Heart left ventricle (tissue), 13 donors: Measurements from ENCODE around the gene GZF1.

Experiments used
- POLR2A ChIP-seq, 2 donors: fragments of 450-650 bp; IDR thresholded peaks; one replicate each; pipeline ENCODE4 v1.6.1; 2017; ENCODE audit warnings: antibody characterized with exemption in 2 of 2, mild to moderate bottlenecking in 2 of 2, moderate library complexity in 2 of 2
- TF ChIP-seq, protein P1 (sequence below), 12 donors: fragments of 200-600 bp; sonication (generic) in 4 of 12; IDR thresholded peaks; one replicate each; pipeline versions ENCODE4 v1.5.0 to v1.8.0; 2018 to 2022; ENCODE audit warnings: antibody characterized with exemption in 12 of 12, mild to moderate bottlenecking in 5 of 12
- donor health status: ischemic (EF 13 %, LVEDD 7.1; RV severe dilation, severe dysfunction).
- donor health status: DM: no; HTN: yes; CAD: no.
- donor health status: DM: no; HTN: no; CAD: no.
- donor health status: ischemic (EF 25% LVEDD 6.9; RV normal size, moderate dysfunction).
- donor health status: ischemic (EF 25% LVEDD 5.7; RV mildly dilated, moderate dysfunction).
- donor health status: ischemic (EF 35%, LVEDD 5.7; RV mildly dilated, moderate dysfunction).
- donor health status: nonischemic (EF 11% LVEDD 7.7; RV severe dilation, severe dysfunction).
- donor health status: DM: yes; HTN: yes; CAD: no.
- donor health status: PGD.
- donor health status: ischemic (EF 29% LVEDD 5.4; RV normal size, mild dysfunction).
- donor health status: nonischemic (EF 23%, LVEDD 6.1; RV moderate dilation, normal function).

DNA sequence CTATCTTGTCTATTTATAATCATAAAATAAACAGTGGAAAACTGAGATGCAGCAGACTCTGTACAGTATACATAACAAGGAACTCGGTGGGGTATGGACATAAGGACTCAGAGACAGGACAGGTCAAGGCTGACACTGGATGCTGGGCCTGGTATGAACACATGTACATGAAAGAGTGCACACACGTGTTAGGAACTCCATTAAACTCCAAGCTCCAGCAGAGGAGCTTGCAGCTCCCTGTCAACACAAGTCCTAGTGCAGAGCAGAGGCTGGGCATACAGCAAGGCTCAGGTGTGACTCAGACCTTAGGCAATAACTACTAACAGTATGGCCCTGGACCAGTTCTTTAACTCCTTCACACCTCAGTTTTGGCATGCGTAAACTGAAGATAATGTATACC, 42.2 kb downstream of the GZF1 start:
- TF ChIP-seq, protein P1, sequence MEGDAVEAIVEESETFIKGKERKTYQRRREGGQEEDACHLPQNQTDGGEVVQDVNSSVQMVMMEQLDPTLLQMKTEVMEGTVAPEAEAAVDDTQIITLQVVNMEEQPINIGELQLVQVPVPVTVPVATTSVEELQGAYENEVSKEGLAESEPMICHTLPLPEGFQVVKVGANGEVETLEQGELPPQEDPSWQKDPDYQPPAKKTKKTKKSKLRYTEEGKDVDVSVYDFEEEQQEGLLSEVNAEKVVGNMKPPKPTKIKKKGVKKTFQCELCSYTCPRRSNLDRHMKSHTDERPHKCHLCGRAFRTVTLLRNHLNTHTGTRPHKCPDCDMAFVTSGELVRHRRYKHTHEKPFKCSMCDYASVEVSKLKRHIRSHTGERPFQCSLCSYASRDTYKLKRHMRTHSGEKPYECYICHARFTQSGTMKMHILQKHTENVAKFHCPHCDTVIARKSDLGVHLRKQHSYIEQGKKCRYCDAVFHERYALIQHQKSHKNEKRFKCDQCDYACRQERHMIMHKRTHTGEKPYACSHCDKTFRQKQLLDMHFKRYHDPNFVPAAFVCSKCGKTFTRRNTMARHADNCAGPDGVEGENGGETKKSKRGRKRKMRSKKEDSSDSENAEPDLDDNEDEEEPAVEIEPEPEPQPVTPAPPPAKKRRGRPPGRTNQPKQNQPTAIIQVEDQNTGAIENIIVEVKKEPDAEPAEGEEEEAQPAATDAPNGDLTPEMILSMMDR (IDR thresholded peaks at IDR 0.05): no peak
- TF ChIP-seq POLR2A (IDR thresholded peaks at IDR 0.05): no peak
